ENCODE results near the gene FHDC1. TPM values are rescaled to one million over a fixed set of nuclear protein-coding genes. Genes with fewer than 3 reads are reported as not detected.

The FHDC1 gene
- total RNA-seq, 4 donors from 2014 or later = 4.6 to 40.4 (median 15.5) TPM

DNA sequence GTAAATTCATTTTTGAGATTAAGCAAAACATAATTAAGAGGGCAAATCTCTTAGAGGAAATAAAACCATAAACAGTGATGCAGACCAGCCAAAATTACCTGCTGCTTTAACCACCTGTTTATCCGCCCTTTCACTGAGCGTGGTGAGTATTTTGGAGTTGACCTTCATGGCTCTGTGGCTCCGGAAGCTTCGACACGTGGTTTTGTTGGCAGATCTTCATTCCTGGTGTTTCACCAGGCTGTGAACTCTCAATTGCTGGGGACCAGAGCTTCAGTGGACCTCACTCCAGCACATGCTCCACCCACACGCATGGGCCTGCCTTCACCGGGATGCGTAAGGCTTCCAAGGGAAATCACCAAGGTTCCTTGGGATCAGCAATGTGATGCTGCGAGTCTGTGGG is 83.8 kb downstream of the FHDC1 start:
- intact Hi-C loops (cut with DNase I; ENCODE audit: low total_unique reads) = no loop called here
- in situ Hi-C loops (cut with MboI; ENCODE audit: low pct_ligation_motif_present in 1 of 4, low pct_unique_long_range_greater_than_20kb in 1 of 4, low sequenced_read_pairs in 3 of 4) = no loop called here
- DNase-seq = no peak
- Histone ChIP-seq H3K4me1 (peaks cover 0 to 13% (median 3%) of the 10 kb centered on the region in 4 donors), H3K27me3 (no peaks in the 10 kb centered on the region), H3K4me3 (no peak overlapping the region), H3K9me3 (no peaks in the 10 kb centered on the region), H3K36me3 (no peaks in the 10 kb centered on the region), H3K27ac (no peak overlapping the region)
- TF ChIP-seq POLR2A (IDR thresholded peaks at IDR 0.05) = no peak
- no peak for TF ChIP-seq POLR2AphosphoS5 (IDR thresholded peaks at IDR 0.05)
- WGBS, 2 donors (ENCODE audit: low coverage in 1 of 2) = 84% methylated on average over 9 of the region's 9 CpGs; no CpG with 5 or more reads in 1 of the 2 donors

DNA sequence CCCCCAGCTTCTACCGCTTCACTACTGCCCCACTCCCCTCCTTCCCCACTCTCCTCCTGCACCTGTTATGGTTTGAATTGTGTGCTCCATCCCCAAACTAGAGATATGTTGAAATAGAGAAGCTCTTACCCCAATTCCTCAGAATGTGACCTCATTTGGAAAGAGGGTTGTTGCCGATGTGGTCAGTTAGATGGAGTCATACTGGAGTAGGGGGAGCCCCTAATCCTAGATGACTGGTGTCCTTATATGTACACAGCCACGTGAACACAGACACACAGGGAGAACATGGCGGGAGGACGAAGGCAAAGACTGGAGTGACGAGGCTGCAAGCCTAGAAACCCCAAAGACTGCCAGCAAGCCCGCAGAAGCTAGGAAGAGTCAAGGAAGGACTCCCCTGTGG is 84.3 kb downstream of the FHDC1 start:
- TF ChIP-seq EP300 (IDR thresholded peaks at IDR 0.05; ENCODE audit: low read depth) = no peak
- TF ChIP-seq, protein P1, sequence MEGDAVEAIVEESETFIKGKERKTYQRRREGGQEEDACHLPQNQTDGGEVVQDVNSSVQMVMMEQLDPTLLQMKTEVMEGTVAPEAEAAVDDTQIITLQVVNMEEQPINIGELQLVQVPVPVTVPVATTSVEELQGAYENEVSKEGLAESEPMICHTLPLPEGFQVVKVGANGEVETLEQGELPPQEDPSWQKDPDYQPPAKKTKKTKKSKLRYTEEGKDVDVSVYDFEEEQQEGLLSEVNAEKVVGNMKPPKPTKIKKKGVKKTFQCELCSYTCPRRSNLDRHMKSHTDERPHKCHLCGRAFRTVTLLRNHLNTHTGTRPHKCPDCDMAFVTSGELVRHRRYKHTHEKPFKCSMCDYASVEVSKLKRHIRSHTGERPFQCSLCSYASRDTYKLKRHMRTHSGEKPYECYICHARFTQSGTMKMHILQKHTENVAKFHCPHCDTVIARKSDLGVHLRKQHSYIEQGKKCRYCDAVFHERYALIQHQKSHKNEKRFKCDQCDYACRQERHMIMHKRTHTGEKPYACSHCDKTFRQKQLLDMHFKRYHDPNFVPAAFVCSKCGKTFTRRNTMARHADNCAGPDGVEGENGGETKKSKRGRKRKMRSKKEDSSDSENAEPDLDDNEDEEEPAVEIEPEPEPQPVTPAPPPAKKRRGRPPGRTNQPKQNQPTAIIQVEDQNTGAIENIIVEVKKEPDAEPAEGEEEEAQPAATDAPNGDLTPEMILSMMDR (IDR thresholded peaks at IDR 0.05) = no peak
- TF ChIP-seq POLR2AphosphoS5 (IDR thresholded peaks at IDR 0.05) = no peak
- no peak for TF ChIP-seq POLR2A (IDR thresholded peaks at IDR 0.05)
- in situ Hi-C loops (cut with MboI; ENCODE audit: low pct_ligation_motif_present in 1 of 4, low pct_unique_long_range_greater_than_20kb in 1 of 4, low sequenced_read_pairs in 3 of 4) = no loop called here
- WGBS, 2 donors (ENCODE audit: low coverage in 1 of 2) = 75 to 89% methylated on average over 4 to 7 of the region's 7 CpGs

DNA sequence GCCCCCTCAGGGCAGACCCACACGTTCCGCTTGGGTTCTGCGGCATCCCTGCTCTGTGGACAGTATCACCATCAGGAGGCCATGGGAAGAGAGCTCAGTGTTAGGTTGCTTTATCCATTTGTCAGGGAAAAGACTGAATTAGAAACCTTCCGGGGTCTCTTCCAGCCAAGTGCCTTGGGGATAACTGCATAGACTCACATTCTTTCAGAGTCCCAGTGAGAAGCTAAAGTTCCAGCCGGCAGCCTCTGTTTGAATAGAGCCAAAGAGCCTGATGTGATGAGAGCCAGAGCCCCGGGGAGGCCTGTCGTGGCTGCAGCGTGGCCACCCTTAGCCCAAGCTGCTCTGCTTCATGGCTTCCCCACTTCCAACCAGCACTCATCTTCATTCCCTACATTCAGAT is 85.2 kb downstream of the FHDC1 start:
- Histone ChIP-seq H3K27ac (no peak overlapping the region), H3K9me3 (no peaks in the 10 kb centered on the region), H3K4me3 (no peak overlapping the region), H3K27me3 (no peaks in the 10 kb centered on the region), H3K4me1 (peaks cover 0 to 13% (median 3%) of the 10 kb centered on the region in 4 donors), H3K36me3 (no peaks in the 10 kb centered on the region)
- in situ Hi-C loops (cut with MboI; ENCODE audit: low pct_ligation_motif_present in 1 of 4, low pct_unique_long_range_greater_than_20kb in 1 of 4, low sequenced_read_pairs in 3 of 4) = no loop called here
- TF ChIP-seq EP300 (IDR thresholded peaks at IDR 0.05; ENCODE audit: low read depth) (no peak), POLR2A (IDR thresholded peaks at IDR 0.05) (no peak), POLR2AphosphoS5 (IDR thresholded peaks at IDR 0.05) (no peak)
- TF ChIP-seq, protein P1 (IDR thresholded peaks at IDR 0.05) = no peak
- no peak for DNase-seq
- intact Hi-C loops (cut with DNase I; ENCODE audit: low total_unique reads) = no loop called here
- WGBS, 2 donors (ENCODE audit: low coverage in 1 of 2) = 75% methylated on average over 8 of the region's 8 CpGs; no CpG with 5 or more reads in 1 of the 2 donors

More for the DNA sequence above, 84.3 kb downstream of the FHDC1 start:
- Histone ChIP-seq H3K27ac (no peak overlapping the region), H3K27me3 (no peaks in the 10 kb centered on the region), H3K4me1 (peaks cover 0 to 13% (median 3%) of the 10 kb centered on the region in 4 donors), H3K36me3 (no peaks in the 10 kb centered on the region), H3K4me3 (no peak overlapping the region), H3K9me3 (no peaks in the 10 kb centered on the region)
- intact Hi-C loops (cut with DNase I; ENCODE audit: low total_unique reads) = no loop called here
- DNase-seq = no peak

DNA sequence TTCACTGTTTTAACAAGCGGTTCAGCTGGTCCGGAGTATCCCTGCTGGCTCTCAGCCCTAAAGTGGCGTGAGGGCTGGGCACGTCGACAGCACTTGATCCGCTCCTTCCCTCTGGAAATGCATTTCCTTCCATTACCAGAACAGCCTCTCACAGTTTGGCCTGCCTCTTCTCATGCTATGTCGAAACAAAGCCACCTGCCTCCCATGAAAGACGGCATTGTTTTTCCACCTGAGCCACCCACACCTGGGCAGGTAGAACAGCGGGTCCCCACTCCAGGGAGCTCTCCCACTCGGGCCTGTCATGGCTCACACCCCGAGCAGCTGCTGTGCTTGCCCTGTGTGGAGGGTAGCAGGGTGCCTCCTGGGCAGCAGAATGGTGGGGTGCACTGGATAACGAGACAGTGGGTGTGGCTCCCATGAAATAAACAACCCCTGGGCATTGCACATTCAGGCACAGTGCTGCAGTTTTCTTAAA is 86.2 kb downstream of the FHDC1 start:
- no peaks in the 10 kb centered on the region for H3K9me3 ChIP-seq
- peaks cover 0 to 13% (median 3%) of the 10 kb centered on the region in 4 donors for H3K4me1 ChIP-seq
- no peaks in the 10 kb centered on the region for H3K36me3 ChIP-seq
- in situ Hi-C loops (cut with MboI; ENCODE audit: low pct_ligation_motif_present in 1 of 4, low pct_unique_long_range_greater_than_20kb in 1 of 4, low sequenced_read_pairs in 3 of 4) (no loop called here), intact Hi-C loops (cut with DNase I; ENCODE audit: low total_unique reads) (no loop called here)
- H3K4me3 ChIP-seq = no peak overlapping the region
- H3K27me3 ChIP-seq = no peaks in the 10 kb centered on the region
- H3K27ac ChIP-seq = no peak overlapping the region
- TF ChIP-seq POLR2A (IDR thresholded peaks at IDR 0.05) (no peak), EP300 (IDR thresholded peaks at IDR 0.05; ENCODE audit: low read depth) (no peak), POLR2AphosphoS5 (IDR thresholded peaks at IDR 0.05) (no peak)
- TF ChIP-seq, protein P1 (IDR thresholded peaks at IDR 0.05) = no peak
- DNase-seq = peak; percentile 12
- WGBS, 2 donors (ENCODE audit: low coverage in 1 of 2) = 53 to 60% methylated on average over 2 to 12 of the region's 12 CpGs

DNA sequence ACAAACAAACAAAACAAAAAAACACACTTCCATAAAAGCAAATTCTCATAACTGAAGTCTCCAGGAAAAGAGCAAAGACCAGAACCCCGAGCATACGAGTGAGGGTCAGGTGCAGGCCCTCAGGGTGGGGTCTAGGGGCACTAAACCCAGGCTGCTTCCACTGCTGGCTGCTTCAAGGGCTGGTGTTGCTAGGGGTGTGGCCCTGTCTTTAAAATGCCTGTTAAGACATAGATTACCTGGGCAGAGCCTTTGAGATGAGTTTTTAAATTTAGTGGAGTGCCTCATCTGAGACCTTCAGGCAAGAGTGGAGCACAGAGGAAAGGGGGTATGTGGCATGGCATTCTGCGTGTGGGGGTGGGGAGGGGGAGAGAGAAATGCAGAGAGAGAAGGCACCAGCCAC is 87.0 kb downstream of the FHDC1 start:
- H3K36me3 ChIP-seq = no peaks in the 10 kb centered on the region
- H3K4me3 ChIP-seq = no peak overlapping the region
- peaks cover 0 to 2% of the 10 kb centered on the region in 2 donors for H3K9me3 ChIP-seq
- in situ Hi-C loops (cut with MboI; ENCODE audit: low pct_ligation_motif_present in 1 of 4, low pct_unique_long_range_greater_than_20kb in 1 of 4, low sequenced_read_pairs in 3 of 4) (no loop called here), intact Hi-C loops (cut with DNase I; ENCODE audit: low total_unique reads) (no loop called here)
- TF ChIP-seq POLR2A (IDR thresholded peaks at IDR 0.05) (no peak), POLR2AphosphoS5 (IDR thresholded peaks at IDR 0.05) (no peak), EP300 (IDR thresholded peaks at IDR 0.05; ENCODE audit: low read depth) (no peak)
- TF ChIP-seq, protein P1 (IDR thresholded peaks at IDR 0.05) = no peak
- no peaks in the 10 kb centered on the region for H3K27me3 ChIP-seq
- H3K4me1 ChIP-seq = peaks cover 0 to 13% (median 3%) of the 10 kb centered on the region in 4 donors
- DNase-seq = no peak
- WGBS, 2 donors (ENCODE audit: low coverage in 1 of 2) = 45% methylated on average over 3 of the region's 3 CpGs; no CpG with 5 or more reads in 1 of the 2 donors
- H3K27ac ChIP-seq = no peak overlapping the region

All from transverse colon (tissue), 4 donors.